Measurements from ENCODE around the gene YIPF6.
"Not testable (repeated sequence)": the region's sequence is repeated elsewhere in the genome, so short reads cannot be mapped to it uniquely, and the experiment has no call there.

YIPF6 gene

DNA sequence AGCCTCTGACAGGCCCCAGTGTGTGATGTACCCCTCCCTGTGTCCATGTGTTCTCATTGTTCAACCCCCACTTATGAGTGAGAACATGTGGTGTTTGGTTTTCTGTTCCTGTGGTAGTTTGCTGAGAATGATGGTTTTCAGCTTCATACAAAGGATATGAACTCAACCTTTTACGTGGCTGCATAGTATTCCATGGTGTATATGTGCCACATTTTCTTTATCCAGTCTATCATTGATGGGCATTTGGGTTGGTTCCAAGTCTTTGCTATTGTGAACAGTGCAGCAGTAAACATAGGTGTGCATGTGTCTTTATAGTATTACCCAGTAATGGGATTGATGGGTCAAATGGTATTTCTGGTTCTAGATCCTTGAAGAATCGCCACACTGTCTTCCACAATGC, 25.8 kb downstream of the YIPF6 start:
- H3K4me3 ChIP-seq (ENCODE audit: low read length); H3K9me3 ChIP-seq (ENCODE audit: control insufficient read depth, low read length); H3K36me3 ChIP-seq (ENCODE audit: control insufficient read depth, insufficient read depth, low read length); H3K9ac ChIP-seq (ENCODE audit: low read length); H3K27me3 ChIP-seq (ENCODE audit: control insufficient read depth, insufficient read depth, low read length); H3K4me1 ChIP-seq (ENCODE audit: control insufficient read depth, insufficient read depth, low read length): not testable (repeated sequence)

GRCh38 chrX:68532831-68533533, 34.1 kb downstream of the YIPF6 start:
- no peak overlapping the region for H3K9ac ChIP-seq (ENCODE audit: low read length)
- H3K9me3 ChIP-seq (ENCODE audit: control insufficient read depth, low read length) = no peaks in the 10 kb centered on the region
- H3K4me1 ChIP-seq (ENCODE audit: control insufficient read depth, insufficient read depth, low read length) = no peaks in the 10 kb centered on the region
- no peaks in the 10 kb centered on the region for H3K27me3 ChIP-seq (ENCODE audit: control insufficient read depth, insufficient read depth, low read length)
- H3K36me3 ChIP-seq (ENCODE audit: control insufficient read depth, insufficient read depth, low read length) = no peaks in the 10 kb centered on the region
- no peak overlapping the region for H3K4me3 ChIP-seq (ENCODE audit: low read length)

GRCh38 chrX:68533656-68534055, 34.8 kb downstream of the YIPF6 start:
- H3K4me1 ChIP-seq (ENCODE audit: control insufficient read depth, insufficient read depth, low read length) = no peaks in the 10 kb centered on the region
- H3K9ac ChIP-seq (ENCODE audit: low read length) = no peak overlapping the region
- H3K36me3 ChIP-seq (ENCODE audit: control insufficient read depth, insufficient read depth, low read length) = no peaks in the 10 kb centered on the region
- H3K9me3 ChIP-seq (ENCODE audit: control insufficient read depth, low read length) = no peaks in the 10 kb centered on the region
- H3K4me3 ChIP-seq (ENCODE audit: low read length) = no peak overlapping the region
- H3K27me3 ChIP-seq (ENCODE audit: control insufficient read depth, insufficient read depth, low read length) = no peaks in the 10 kb centered on the region

GRCh38 chrX:68534691-68535090, 35.8 kb downstream of the YIPF6 start:
- no peaks in the 10 kb centered on the region for H3K27me3 ChIP-seq (ENCODE audit: control insufficient read depth, insufficient read depth, low read length)
- H3K9ac ChIP-seq (ENCODE audit: low read length) = no peak overlapping the region
- H3K4me3 ChIP-seq (ENCODE audit: low read length) = no peak overlapping the region
- no peaks in the 10 kb centered on the region for H3K4me1 ChIP-seq (ENCODE audit: control insufficient read depth, insufficient read depth, low read length)
- no peaks in the 10 kb centered on the region for H3K9me3 ChIP-seq (ENCODE audit: control insufficient read depth, low read length)
- H3K36me3 ChIP-seq (ENCODE audit: control insufficient read depth, insufficient read depth, low read length) = no peaks in the 10 kb centered on the region

DNA sequence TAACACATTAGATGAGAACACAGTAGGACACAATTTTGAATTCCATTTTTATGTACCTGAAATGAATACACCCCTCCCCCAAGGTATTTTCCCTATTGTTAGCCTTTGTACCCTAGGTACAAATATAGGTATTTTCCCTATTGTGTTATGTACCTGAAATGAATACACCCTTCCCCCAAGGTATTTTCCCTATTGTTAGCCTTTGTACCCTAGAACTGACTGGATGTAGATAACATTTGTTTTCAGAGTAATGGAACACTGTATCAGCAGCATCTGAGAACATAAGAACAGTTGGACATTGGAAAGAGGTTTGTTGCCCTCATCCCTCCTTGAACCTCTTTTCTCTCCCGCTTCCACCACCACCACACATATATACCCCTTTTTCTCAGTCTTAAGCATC, 37.6 kb downstream of the YIPF6 start:
- Histone ChIP-seq H3K9ac (ENCODE audit: low read length) (no peak overlapping the region), H3K4me3 (ENCODE audit: low read length) (no peak overlapping the region), H3K27me3 (ENCODE audit: control insufficient read depth, insufficient read depth, low read length) (no peaks in the 10 kb centered on the region), H3K36me3 (ENCODE audit: control insufficient read depth, insufficient read depth, low read length) (no peaks in the 10 kb centered on the region), H3K4me1 (ENCODE audit: control insufficient read depth, insufficient read depth, low read length) (no peaks in the 10 kb centered on the region), H3K9me3 (ENCODE audit: control insufficient read depth, low read length) (no peaks in the 10 kb centered on the region)

- no peaks in the 10 kb centered on the region for H3K4me1 ChIP-seq (ENCODE audit: control insufficient read depth, insufficient read depth, low read length)
- H3K9me3 ChIP-seq (ENCODE audit: control insufficient read depth, low read length) = no peaks in the 10 kb centered on the region
- no peak overlapping the region for H3K9ac ChIP-seq (ENCODE audit: low read length)
- no peaks in the 10 kb centered on the region for H3K27me3 ChIP-seq (ENCODE audit: control insufficient read depth, insufficient read depth, low read length)
- H3K4me3 ChIP-seq (ENCODE audit: low read length) = no peak overlapping the region
- no peaks in the 10 kb centered on the region for H3K36me3 ChIP-seq (ENCODE audit: control insufficient read depth, insufficient read depth, low read length)
Measured at GRCh38 chrX:68536884-68537283, 38.0 kb downstream of the YIPF6 start.

DNA sequence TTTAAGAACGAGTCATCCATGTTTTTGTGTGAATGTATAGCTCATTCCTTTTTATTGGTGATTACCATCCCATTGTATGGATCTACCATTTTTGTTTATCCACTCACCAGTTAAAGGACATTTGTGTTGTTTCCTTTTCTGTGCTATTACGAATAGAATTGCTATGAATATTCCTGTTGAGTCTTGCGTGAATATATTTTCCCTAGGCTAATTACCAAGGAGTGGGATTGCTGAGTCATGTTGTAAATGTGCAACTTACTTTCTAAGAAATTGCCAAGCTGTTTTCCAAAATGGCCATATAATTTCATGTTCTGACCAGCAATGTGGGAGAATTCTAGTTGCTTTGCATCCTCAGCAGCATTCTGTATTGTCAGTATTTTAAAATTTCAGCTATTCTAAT, 51.3 kb downstream of the YIPF6 start:
- H3K4me1 ChIP-seq (ENCODE audit: control insufficient read depth, insufficient read depth, low read length) = no peaks in the 10 kb centered on the region
- no peaks in the 10 kb centered on the region for H3K36me3 ChIP-seq (ENCODE audit: control insufficient read depth, insufficient read depth, low read length)
- no peaks in the 10 kb centered on the region for H3K9me3 ChIP-seq (ENCODE audit: control insufficient read depth, low read length)
- H3K4me3 ChIP-seq (ENCODE audit: low read length) = no peak overlapping the region
- H3K27me3 ChIP-seq (ENCODE audit: control insufficient read depth, insufficient read depth, low read length) = no peaks in the 10 kb centered on the region
- H3K9ac ChIP-seq (ENCODE audit: low read length) = no peak overlapping the region

GRCh38 chrX:68556036-68556435, 57.2 kb downstream of the YIPF6 start:
- no peaks in the 10 kb centered on the region for H3K27me3 ChIP-seq (ENCODE audit: control insufficient read depth, insufficient read depth, low read length)
- H3K4me1 ChIP-seq (ENCODE audit: control insufficient read depth, insufficient read depth, low read length) = no peaks in the 10 kb centered on the region
- H3K36me3 ChIP-seq (ENCODE audit: control insufficient read depth, insufficient read depth, low read length) = no peaks in the 10 kb centered on the region
- H3K9me3 ChIP-seq (ENCODE audit: control insufficient read depth, low read length) = no peaks in the 10 kb centered on the region
- H3K9ac ChIP-seq (ENCODE audit: low read length) = no peak overlapping the region
- no peak overlapping the region for H3K4me3 ChIP-seq (ENCODE audit: low read length)

DNA sequence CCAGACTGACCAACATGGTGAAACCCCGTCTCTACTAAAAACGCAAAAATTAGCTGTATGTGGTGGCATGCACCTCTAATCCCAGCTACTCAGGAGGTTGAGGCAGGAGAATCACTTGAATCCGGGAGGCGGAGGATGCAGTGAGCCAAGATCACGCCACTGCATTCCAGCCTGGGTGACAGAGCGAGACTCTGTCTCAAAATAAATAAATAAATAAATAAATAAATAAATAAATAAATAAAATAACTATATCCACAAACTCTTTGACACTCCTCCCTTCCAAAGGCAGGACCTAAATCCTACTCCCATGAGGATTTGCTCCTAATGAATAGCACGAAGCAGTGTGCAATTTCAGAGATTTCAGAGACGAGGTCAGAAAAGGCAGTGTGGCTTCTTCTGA, 58.3 kb downstream of the YIPF6 start:
- not testable (repeated sequence) for H3K27me3 ChIP-seq (ENCODE audit: control insufficient read depth, insufficient read depth, low read length); H3K4me3 ChIP-seq (ENCODE audit: low read length); H3K36me3 ChIP-seq (ENCODE audit: control insufficient read depth, insufficient read depth, low read length); H3K9me3 ChIP-seq (ENCODE audit: control insufficient read depth, low read length); H3K4me1 ChIP-seq (ENCODE audit: control insufficient read depth, insufficient read depth, low read length); H3K9ac ChIP-seq (ENCODE audit: low read length)

- not testable (repeated sequence) for H3K9me3 ChIP-seq (ENCODE audit: control insufficient read depth, low read length); H3K9ac ChIP-seq (ENCODE audit: low read length); H3K4me1 ChIP-seq (ENCODE audit: control insufficient read depth, insufficient read depth, low read length); H3K4me3 ChIP-seq (ENCODE audit: low read length); H3K36me3 ChIP-seq (ENCODE audit: control insufficient read depth, insufficient read depth, low read length); H3K27me3 ChIP-seq (ENCODE audit: control insufficient read depth, insufficient read depth, low read length)
Measured at GRCh38 chrX:68559905-68560304, 61.1 kb downstream of the YIPF6 start.

GRCh38 chrX:68568136-68568535, 69.3 kb downstream of the YIPF6 start:
- H3K36me3 ChIP-seq (ENCODE audit: control insufficient read depth, insufficient read depth, low read length) = no peaks in the 10 kb centered on the region
- H3K4me3 ChIP-seq (ENCODE audit: low read length) = no peak overlapping the region
- H3K4me1 ChIP-seq (ENCODE audit: control insufficient read depth, insufficient read depth, low read length) = peaks cover 5% of the 10 kb centered on the region
- H3K9me3 ChIP-seq (ENCODE audit: control insufficient read depth, low read length) = no peaks in the 10 kb centered on the region
- no peak overlapping the region for H3K9ac ChIP-seq (ENCODE audit: low read length)
- no peaks in the 10 kb centered on the region for H3K27me3 ChIP-seq (ENCODE audit: control insufficient read depth, insufficient read depth, low read length)

DNA sequence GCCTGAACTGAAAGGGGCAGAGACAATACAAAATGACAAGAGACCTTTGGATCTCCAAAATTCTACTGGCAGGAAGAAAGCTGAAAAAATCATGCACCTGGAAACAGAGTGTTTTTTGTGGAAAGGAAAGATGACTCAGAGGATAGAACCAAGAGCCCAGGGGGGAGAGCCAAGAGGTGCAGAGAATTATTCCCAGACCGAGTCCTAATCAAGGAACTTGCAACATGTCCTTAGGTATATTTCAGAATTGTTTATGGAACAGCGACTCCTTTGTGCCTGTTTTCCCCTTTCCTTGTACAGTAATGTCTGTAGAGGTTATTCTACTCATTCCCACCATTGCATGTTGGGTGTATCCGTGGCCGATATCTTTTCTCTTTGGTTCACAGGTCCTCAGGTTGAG, 71.7 kb downstream of the YIPF6 start:
- no peaks in the 10 kb centered on the region for H3K36me3 ChIP-seq (ENCODE audit: control insufficient read depth, insufficient read depth, low read length)
- H3K27me3 ChIP-seq (ENCODE audit: control insufficient read depth, insufficient read depth, low read length) = no peaks in the 10 kb centered on the region
- no peak overlapping the region for H3K9ac ChIP-seq (ENCODE audit: low read length)
- no peak overlapping the region for H3K4me3 ChIP-seq (ENCODE audit: low read length)
- H3K9me3 ChIP-seq (ENCODE audit: control insufficient read depth, low read length) = no peaks in the 10 kb centered on the region
- peaks cover 5% of the 10 kb centered on the region for H3K4me1 ChIP-seq (ENCODE audit: control insufficient read depth, insufficient read depth, low read length)

DNA sequence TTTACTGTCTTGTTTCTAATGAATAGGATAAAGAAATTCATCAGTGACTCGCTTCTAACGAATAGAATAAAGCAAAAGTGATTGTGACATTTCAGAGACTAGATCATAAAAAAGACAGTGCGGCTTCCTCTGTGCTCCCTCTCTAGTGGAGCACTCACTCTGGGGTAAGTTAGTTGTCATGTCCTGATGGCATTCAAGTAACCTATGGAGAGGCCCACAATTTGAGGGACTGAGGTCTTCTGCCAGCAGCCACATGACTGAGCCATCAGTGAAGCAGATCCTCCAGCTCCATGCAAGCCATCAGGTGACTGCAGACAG, 72.4 kb downstream of the YIPF6 start:
- Histone ChIP-seq H3K9me3 (ENCODE audit: control insufficient read depth, low read length) (no peaks in the 10 kb centered on the region), H3K4me1 (ENCODE audit: control insufficient read depth, insufficient read depth, low read length) (peaks cover 5% of the 10 kb centered on the region), H3K9ac (ENCODE audit: low read length) (no peak overlapping the region), H3K36me3 (ENCODE audit: control insufficient read depth, insufficient read depth, low read length) (no peaks in the 10 kb centered on the region), H3K27me3 (ENCODE audit: control insufficient read depth, insufficient read depth, low read length) (no peaks in the 10 kb centered on the region), H3K4me3 (ENCODE audit: low read length) (no peak overlapping the region)
